HG03558 (cell line): ENCODE measurements around the gene PCBP3.

Experiments
- ATAC-seq: cut with Tn5 transposase; IDR thresholded peaks from one replicate; pipeline ENCODE4 v1.9.1; 2021; ENCODE audit warnings: moderate number of reproducible peaks; ENCODE audit not compliant: unreplicated experiment; ENCODE audit errors: extremely low read depth

PCBP3 gene

GRCh38 chr21:45833414-45833813 is 189.9 kb downstream of the PCBP3 start:
- no peak for ATAC-seq

GRCh38 chr21:45834026-45834715 is 190.6 kb downstream of the PCBP3 start:
- ATAC-seq: no peak

GRCh38 chr21:45834821-45835293 is 191.3 kb downstream of the PCBP3 start:
- ATAC-seq: no peak

GRCh38 chr21:45835301-45836267 is 192.1 kb downstream of the PCBP3 start:
- no peak for ATAC-seq

- no peak for ATAC-seq
These were observed 192.7 kb downstream of the PCBP3 start for GRCh38 chr21:45836268-45836655.

GRCh38 chr21:45836694-45837670 is 193.5 kb downstream of the PCBP3 start:
- ATAC-seq: no peak

- no peak for ATAC-seq
These were observed 194.4 kb downstream of the PCBP3 start for GRCh38 chr21:45837936-45838335.

- ATAC-seq: no peak
These were observed 195.1 kb downstream of the PCBP3 start for GRCh38 chr21:45838634-45839033.

GRCh38 chr21:45839274-45839673 is 195.7 kb downstream of the PCBP3 start:
- ATAC-seq: no peak

GRCh38 chr21:45841033-45841432 is 197.5 kb downstream of the PCBP3 start:
- no peak for ATAC-seq

GRCh38 chr21:45843426-45843825 is 199.9 kb downstream of the PCBP3 start:
- ATAC-seq: no peak

GRCh38 chr21:45844181-45844580 is 200.7 kb downstream of the PCBP3 start:
- no peak for ATAC-seq

- ATAC-seq: no peak
These were observed 201.7 kb downstream of the PCBP3 start for GRCh38 chr21:45845063-45845769.

GRCh38 chr21:45845770-45846090 is 202.2 kb downstream of the PCBP3 start:
- no peak for ATAC-seq

GRCh38 chr21:45846373-45847160 is 203.0 kb downstream of the PCBP3 start:
- no peak for ATAC-seq

- ATAC-seq: no peak
These were observed 204.3 kb downstream of the PCBP3 start for GRCh38 chr21:45847870-45848269.

- ATAC-seq: no peak
These were observed 204.8 kb downstream of the PCBP3 start for GRCh38 chr21:45848331-45848730.

GRCh38 chr21:45848805-45849204 is 205.3 kb downstream of the PCBP3 start:
- ATAC-seq: no peak

GRCh38 chr21:45849651-45850050 is 206.1 kb downstream of the PCBP3 start:
- ATAC-seq: no peak
